K562 (cell line): ENCODE measurements around the gene ACACB. TPM values are rescaled to one million over a fixed set of nuclear protein-coding genes. Genes with fewer than 3 reads are reported as not detected.
A peak's percentile ranks its signal among the peaks of the same experiment; 100 is the strongest.

Source experiments
- ARID2 ChIP-seq: fragments of 450-650 bp; IDR thresholded peaks from 2 replicates; pipeline ENCODE4 v1.6.1; 2017; ENCODE audit warnings: antibody characterized with exemption, mild to moderate bottlenecking
- BACH1 ChIP-seq: fragments of 200-800 bp; sonication (Bioruptor generic); IDR thresholded peaks from 2 replicates; pipeline ENCODE4 v1.6.1; 2016; ENCODE audit warnings: missing genetic modification characterization, missing compliant biosample characterization
- MLLT1 ChIP-seq, 2 experiments: fragments of 450-650 bp; IDR thresholded peaks; 2 replicates each; pipeline ENCODE4 v1.6.1; 2016
- MYC ChIP-seq, 2 experiments: fragments of 250-450 bp in 1 of 2; sonication (Bioruptor Pico) in 1 of 2; IDR thresholded peaks; 2 replicates each; pipeline versions ENCODE4 v1.5.1 to v1.6.1; 2012 to 2021; ENCODE audit warnings: low read depth in 2 of 2, borderline replicate concordance in 1 of 2, improper control_type of control experiment in 1 of 2, low read length in 1 of 2, mild to moderate bottlenecking in 1 of 2, moderate library complexity in 1 of 2
- NCOA6 ChIP-seq: fragments of 450-650 bp; IDR thresholded peaks from 2 replicates; pipeline ENCODE4 v1.6.1; 2017; ENCODE audit warnings: mild to moderate bottlenecking
- polyA plus RNA-seq, 8 experiments: library from polyadenylated mRNA; depleted of rRNA in 4 of 8; stranded (reverse) in 5 of 8; unstranded in 3 of 8; fragments of >200 nt; fragmentation: Nextera tagmentation in 2 of 8; fragmentation: Illumina TruSeq in 1 of 8; extraction: Ambion mirVana in 2 of 8; extraction: Trizol in 1 of 8; gene quantifications; 2 replicates each; pipeline versions ENCODE4 v1.2.1 to v1.2.3, GENCODE V29; 2011 to 2014; ENCODE audit warnings: inconsistent platforms in 1 of 8, missing spikeins in 1 of 8
- total RNA-seq, 7 experiments: library from RNA; depleted of rRNA in 6 of 7; stranded (reverse); fragments of >200 nt in 6 of 7; fragmentation: Illumina TruSeq in 2 of 7; extraction: Trizol in 2 of 7; gene quantifications; 2 replicates each; pipeline versions ENCODE4 v1.2.1 to v1.2.3, GENCODE V29; 2011 to 2021; ENCODE audit warnings: low replicate concordance in 1 of 7
- TF ChIP-seq, protein P1 (sequence below): fragments of 450-650 bp; formaldehyde crosslinking; IDR thresholded peaks from 2 replicates; pipeline ENCODE4 v1.4.0; 2020; ENCODE audit warnings: mild to moderate bottlenecking, moderate library complexity
- TF ChIP-seq, protein P2 (sequence below): fragments of 450-650 bp; IDR thresholded peaks from 2 replicates; pipeline ENCODE4 v1.6.1; 2016; ENCODE audit warnings: mild to moderate bottlenecking, moderate library complexity
- TF ChIP-seq, protein P3 (sequence below): fragments of 200-400 bp; formaldehyde crosslinking; IDR thresholded peaks from 2 replicates; pipeline ENCODE4 v1.6.1; 2017; ENCODE audit warnings: mild to moderate bottlenecking, low read depth, low read length, moderate library complexity

ACACB gene
- total and polyA plus RNA-seq, 9 of the 15 experiments (the other 6 are each of a cell fraction or from before 2014, with no cell fraction given): 0.10 to 2.5 (median 0.83) TPM

DNA sequence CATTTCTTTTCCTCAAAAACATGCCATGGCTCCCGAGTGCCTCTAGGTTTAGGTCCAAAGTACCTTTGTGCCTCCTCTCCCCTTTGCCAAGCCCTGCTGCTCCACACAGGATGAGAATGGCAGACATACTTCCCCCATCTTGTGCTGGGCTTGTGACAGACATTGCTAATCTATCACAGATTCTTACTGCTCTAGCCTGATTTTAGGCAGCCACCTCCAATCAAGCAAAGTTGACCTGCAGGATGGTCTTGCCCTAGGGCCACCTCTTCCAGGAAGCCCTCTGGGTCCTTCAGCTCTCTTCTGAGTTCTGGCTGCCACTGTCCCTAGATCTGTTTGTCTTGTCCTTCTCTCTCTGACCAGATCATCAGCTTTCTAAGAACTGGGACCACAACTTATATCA is 172.2 kb downstream of the ACACB start (continued):
- TF ChIP-seq MLLT1 (IDR thresholded peaks at IDR 0.05): peak in 1 of 2 experiments; percentile 96; a peak in 2 of 4 replicates
- TF ChIP-seq, protein P1, sequence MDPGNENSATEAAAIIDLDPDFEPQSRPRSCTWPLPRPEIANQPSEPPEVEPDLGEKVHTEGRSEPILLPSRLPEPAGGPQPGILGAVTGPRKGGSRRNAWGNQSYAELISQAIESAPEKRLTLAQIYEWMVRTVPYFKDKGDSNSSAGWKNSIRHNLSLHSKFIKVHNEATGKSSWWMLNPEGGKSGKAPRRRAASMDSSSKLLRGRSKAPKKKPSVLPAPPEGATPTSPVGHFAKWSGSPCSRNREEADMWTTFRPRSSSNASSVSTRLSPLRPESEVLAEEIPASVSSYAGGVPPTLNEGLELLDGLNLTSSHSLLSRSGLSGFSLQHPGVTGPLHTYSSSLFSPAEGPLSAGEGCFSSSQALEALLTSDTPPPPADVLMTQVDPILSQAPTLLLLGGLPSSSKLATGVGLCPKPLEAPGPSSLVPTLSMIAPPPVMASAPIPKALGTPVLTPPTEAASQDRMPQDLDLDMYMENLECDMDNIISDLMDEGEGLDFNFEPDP (CRISPR knock-in tag): no peak
- TF ChIP-seq ARID2: no peak
- TF ChIP-seq NCOA6: no peak
- TF ChIP-seq MYC (IDR thresholded peaks at IDR 0.05; ENCODE audit: low read depth, low read length): no peak
- no peak for TF ChIP-seq MYC (CRISPR knock-in tag; IDR thresholded peaks at IDR 0.05; ENCODE audit: borderline replicate concordance, low read depth)
- TF ChIP-seq, protein P2, sequence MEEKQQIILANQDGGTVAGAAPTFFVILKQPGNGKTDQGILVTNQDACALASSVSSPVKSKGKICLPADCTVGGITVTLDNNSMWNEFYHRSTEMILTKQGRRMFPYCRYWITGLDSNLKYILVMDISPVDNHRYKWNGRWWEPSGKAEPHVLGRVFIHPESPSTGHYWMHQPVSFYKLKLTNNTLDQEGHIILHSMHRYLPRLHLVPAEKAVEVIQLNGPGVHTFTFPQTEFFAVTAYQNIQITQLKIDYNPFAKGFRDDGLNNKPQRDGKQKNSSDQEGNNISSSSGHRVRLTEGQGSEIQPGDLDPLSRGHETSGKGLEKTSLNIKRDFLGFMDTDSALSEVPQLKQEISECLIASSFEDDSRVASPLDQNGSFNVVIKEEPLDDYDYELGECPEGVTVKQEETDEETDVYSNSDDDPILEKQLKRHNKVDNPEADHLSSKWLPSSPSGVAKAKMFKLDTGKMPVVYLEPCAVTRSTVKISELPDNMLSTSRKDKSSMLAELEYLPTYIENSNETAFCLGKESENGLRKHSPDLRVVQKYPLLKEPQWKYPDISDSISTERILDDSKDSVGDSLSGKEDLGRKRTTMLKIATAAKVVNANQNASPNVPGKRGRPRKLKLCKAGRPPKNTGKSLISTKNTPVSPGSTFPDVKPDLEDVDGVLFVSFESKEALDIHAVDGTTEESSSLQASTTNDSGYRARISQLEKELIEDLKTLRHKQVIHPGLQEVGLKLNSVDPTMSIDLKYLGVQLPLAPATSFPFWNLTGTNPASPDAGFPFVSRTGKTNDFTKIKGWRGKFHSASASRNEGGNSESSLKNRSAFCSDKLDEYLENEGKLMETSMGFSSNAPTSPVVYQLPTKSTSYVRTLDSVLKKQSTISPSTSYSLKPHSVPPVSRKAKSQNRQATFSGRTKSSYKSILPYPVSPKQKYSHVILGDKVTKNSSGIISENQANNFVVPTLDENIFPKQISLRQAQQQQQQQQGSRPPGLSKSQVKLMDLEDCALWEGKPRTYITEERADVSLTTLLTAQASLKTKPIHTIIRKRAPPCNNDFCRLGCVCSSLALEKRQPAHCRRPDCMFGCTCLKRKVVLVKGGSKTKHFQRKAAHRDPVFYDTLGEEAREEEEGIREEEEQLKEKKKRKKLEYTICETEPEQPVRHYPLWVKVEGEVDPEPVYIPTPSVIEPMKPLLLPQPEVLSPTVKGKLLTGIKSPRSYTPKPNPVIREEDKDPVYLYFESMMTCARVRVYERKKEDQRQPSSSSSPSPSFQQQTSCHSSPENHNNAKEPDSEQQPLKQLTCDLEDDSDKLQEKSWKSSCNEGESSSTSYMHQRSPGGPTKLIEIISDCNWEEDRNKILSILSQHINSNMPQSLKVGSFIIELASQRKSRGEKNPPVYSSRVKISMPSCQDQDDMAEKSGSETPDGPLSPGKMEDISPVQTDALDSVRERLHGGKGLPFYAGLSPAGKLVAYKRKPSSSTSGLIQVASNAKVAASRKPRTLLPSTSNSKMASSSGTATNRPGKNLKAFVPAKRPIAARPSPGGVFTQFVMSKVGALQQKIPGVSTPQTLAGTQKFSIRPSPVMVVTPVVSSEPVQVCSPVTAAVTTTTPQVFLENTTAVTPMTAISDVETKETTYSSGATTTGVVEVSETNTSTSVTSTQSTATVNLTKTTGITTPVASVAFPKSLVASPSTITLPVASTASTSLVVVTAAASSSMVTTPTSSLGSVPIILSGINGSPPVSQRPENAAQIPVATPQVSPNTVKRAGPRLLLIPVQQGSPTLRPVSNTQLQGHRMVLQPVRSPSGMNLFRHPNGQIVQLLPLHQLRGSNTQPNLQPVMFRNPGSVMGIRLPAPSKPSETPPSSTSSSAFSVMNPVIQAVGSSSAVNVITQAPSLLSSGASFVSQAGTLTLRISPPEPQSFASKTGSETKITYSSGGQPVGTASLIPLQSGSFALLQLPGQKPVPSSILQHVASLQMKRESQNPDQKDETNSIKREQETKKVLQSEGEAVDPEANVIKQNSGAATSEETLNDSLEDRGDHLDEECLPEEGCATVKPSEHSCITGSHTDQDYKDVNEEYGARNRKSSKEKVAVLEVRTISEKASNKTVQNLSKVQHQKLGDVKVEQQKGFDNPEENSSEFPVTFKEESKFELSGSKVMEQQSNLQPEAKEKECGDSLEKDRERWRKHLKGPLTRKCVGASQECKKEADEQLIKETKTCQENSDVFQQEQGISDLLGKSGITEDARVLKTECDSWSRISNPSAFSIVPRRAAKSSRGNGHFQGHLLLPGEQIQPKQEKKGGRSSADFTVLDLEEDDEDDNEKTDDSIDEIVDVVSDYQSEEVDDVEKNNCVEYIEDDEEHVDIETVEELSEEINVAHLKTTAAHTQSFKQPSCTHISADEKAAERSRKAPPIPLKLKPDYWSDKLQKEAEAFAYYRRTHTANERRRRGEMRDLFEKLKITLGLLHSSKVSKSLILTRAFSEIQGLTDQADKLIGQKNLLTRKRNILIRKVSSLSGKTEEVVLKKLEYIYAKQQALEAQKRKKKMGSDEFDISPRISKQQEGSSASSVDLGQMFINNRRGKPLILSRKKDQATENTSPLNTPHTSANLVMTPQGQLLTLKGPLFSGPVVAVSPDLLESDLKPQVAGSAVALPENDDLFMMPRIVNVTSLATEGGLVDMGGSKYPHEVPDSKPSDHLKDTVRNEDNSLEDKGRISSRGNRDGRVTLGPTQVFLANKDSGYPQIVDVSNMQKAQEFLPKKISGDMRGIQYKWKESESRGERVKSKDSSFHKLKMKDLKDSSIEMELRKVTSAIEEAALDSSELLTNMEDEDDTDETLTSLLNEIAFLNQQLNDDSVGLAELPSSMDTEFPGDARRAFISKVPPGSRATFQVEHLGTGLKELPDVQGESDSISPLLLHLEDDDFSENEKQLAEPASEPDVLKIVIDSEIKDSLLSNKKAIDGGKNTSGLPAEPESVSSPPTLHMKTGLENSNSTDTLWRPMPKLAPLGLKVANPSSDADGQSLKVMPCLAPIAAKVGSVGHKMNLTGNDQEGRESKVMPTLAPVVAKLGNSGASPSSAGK: no peak
- TF ChIP-seq, protein P3, sequence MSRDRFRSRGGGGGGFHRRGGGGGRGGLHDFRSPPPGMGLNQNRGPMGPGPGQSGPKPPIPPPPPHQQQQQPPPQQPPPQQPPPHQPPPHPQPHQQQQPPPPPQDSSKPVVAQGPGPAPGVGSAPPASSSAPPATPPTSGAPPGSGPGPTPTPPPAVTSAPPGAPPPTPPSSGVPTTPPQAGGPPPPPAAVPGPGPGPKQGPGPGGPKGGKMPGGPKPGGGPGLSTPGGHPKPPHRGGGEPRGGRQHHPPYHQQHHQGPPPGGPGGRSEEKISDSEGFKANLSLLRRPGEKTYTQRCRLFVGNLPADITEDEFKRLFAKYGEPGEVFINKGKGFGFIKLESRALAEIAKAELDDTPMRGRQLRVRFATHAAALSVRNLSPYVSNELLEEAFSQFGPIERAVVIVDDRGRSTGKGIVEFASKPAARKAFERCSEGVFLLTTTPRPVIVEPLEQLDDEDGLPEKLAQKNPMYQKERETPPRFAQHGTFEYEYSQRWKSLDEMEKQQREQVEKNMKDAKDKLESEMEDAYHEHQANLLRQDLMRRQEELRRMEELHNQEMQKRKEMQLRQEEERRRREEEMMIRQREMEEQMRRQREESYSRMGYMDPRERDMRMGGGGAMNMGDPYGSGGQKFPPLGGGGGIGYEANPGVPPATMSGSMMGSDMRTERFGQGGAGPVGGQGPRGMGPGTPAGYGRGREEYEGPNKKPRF: no peak
- TF ChIP-seq BACH1: no peak
